ENCODE measurements around the gene FXYD5. TPM values are rescaled to one million over a fixed set of nuclear protein-coding genes. Genes with fewer than 3 reads are reported as not detected.

Gene FXYD5
- total RNA-seq, 2 experiments from 2014 or later = 587 to 615 TPM

- H3K27me3 ChIP-seq (ENCODE audit: control insufficient read depth in 1 of 2, insufficient read depth in 2 of 2, low read length in 2 of 2) = no peaks in the 10 kb centered on the region
- peaks cover 4% of the 10 kb centered on the region for H3K36me3 Mint-ChIP-seq (ENCODE audit: low read depth)
- peak; percentile 76 to 97 (median 84) for DNase-seq
- H3K27me3 Mint-ChIP-seq = no peaks in the 10 kb centered on the region
- POLR2A ChIA-PET = interaction anchor here (0.6 to 4.4 kb wide), 36 partner anchors 8 to 692 kb away, joined by 3 to 56 read pairs (median 6); partner anchors contain the start of genes FXYD5, FXYD7, IGFLR1 and USF2
- peaks cover 95% of the 10 kb centered on the region for H3K4me1 ChIP-seq (ENCODE audit: insufficient read depth, low read length)
- TF ChIP-seq CTCF (IDR thresholded peaks at IDR 0.05) = peak; percentile 20
- no peaks in the 10 kb centered on the region for H3K9me3 Mint-ChIP-seq
- H3K9me3 ChIP-seq (ENCODE audit: control insufficient read depth in 1 of 2, insufficient read depth in 1 of 2, low read length in 2 of 2) = peaks cover 0 to 12% of the 10 kb centered on the region in 2 experiments
- H3K36me3 ChIP-seq (ENCODE audit: insufficient read depth, low read length) = no peaks in the 10 kb centered on the region
- H3K4me1 Mint-ChIP-seq (ENCODE audit: low read depth) = peaks cover 83% of the 10 kb centered on the region
- peak overlapping the region; percentile 95 to 96 for H3K27ac ChIP-seq (ENCODE audit: low read depth in 1 of 2, low read length in 2 of 2)
- intact Hi-C loops (cut with DNase I, micrococcal nuclease) = loop anchor here in 1 of 2 experiments (2.0 to 10.0 kb wide), 5 partner anchors 53 to 209 kb away; partner anchors contain the start of genes FXYD5, FXYD7, GRAMD1A and USF2
- CTCF ChIA-PET = interaction anchor here (1.1 to 1.6 kb wide), 9 partner anchors 8 to 167 kb away, joined by 3 to 10 read pairs (median 4); partner anchors contain the start of gene FXYD5
- ATAC-seq (ENCODE audit: poor library complexity) = peak; percentile 52
- H3K27ac Mint-ChIP-seq = peak overlapping the region; percentile 99
- H3K4me3 Mint-ChIP-seq = peak overlapping the region; percentile 76
- no peak overlapping the region for H3K4me3 ChIP-seq (ENCODE audit: low read length)
Observed at GRCh38 chr19:35211545-35212230, 57.2 kb downstream of the FXYD5 start.

- Histone ChIP-seq H3K27ac (ENCODE audit: low read depth in 1 of 2, low read length in 2 of 2) (peak overlapping the region; percentile 95 to 96), H3K4me1 (ENCODE audit: insufficient read depth, low read length) (peaks cover 94% of the 10 kb centered on the region), H3K27me3 (ENCODE audit: control insufficient read depth in 1 of 2, insufficient read depth in 2 of 2, low read length in 2 of 2) (no peaks in the 10 kb centered on the region), H3K9me3 (ENCODE audit: control insufficient read depth in 1 of 2, insufficient read depth in 1 of 2, low read length in 2 of 2) (peaks cover 0 to 16% of the 10 kb centered on the region in 2 experiments), H3K36me3 (ENCODE audit: insufficient read depth, low read length) (no peaks in the 10 kb centered on the region), H3K4me3 (ENCODE audit: low read length) (no peak overlapping the region)
- ATAC-seq (ENCODE audit: poor library complexity) (no peak), DNase-seq (peak in 2 of 14 experiments; percentile 10 to 18)
- no peak for TF ChIP-seq CTCF (IDR thresholded peaks at IDR 0.05)
- ChIA-PET CTCF (interaction anchor here (1.0 to 1.6 kb wide), 9 partner anchors 8 to 168 kb away, joined by 3 to 10 read pairs (median 4); partner anchors contain the start of gene FXYD5), POLR2A (interaction anchor here (0.7 to 4.4 kb wide), 30 partner anchors 8 to 251 kb away, joined by 3 to 56 read pairs (median 6); partner anchors contain the start of genes FXYD5, FXYD7 and USF2)
- Mint-ChIP-seq H3K4me3 (peak overlapping the region; percentile 76), H3K27ac (peak overlapping the region; percentile 99), H3K36me3 (ENCODE audit: low read depth) (peaks cover 4% of the 10 kb centered on the region), H3K27me3 (no peaks in the 10 kb centered on the region), H3K9me3 (no peaks in the 10 kb centered on the region), H3K4me1 (ENCODE audit: low read depth) (peaks cover 81% of the 10 kb centered on the region)
- intact Hi-C loops (cut with DNase I, micrococcal nuclease) = loop anchor here in 1 of 2 experiments (2.0 to 10.0 kb wide), 4 partner anchors 53 to 210 kb away; partner anchors contain the start of genes FXYD7, GRAMD1A and USF2
Observed at GRCh38 chr19:35212241-35212640, 57.7 kb downstream of the FXYD5 start.

Data from CD4-positive, alpha-beta T cell (primary cell).